Liver (tissue), 9 donors: Measurements from ENCODE around the gene ACD. TPM values are rescaled to one million over a fixed set of nuclear protein-coding genes. Genes with fewer than 3 reads are reported as not detected.

ENCODE experiments used
- DNase-seq: peaks from one replicate; pipeline ENCODE4 v3.0.0-alpha.2; 2017; ENCODE audit warnings: low spot score
- H3K27ac ChIP-seq, 2 donors: one replicate each; pipeline ENCODE4 v1.7.0; 2013; ENCODE audit warnings: inconsistent platforms in 2 of 2, low read length in 2 of 2, control low read depth in 1 of 2, low read depth in 1 of 2, mild to moderate bottlenecking in 1 of 2
- H3K27me3 ChIP-seq, 4 donors: one replicate each; pipeline versions ENCODE4 v1.6.1 to v1.7.0; 2013; ENCODE audit warnings: low read length in 3 of 4, inconsistent platforms in 1 of 4, mild to moderate bottlenecking in 1 of 4, moderate library complexity in 1 of 4; ENCODE audit not compliant: control insufficient read depth in 4 of 4, insufficient read depth in 4 of 4
- H3K36me3 ChIP-seq, 4 donors: one replicate each; pipeline versions ENCODE4 v1.6.1 to v1.7.0; 2013; ENCODE audit warnings: low read length in 3 of 4, mild to moderate bottlenecking in 3 of 4, low read depth in 1 of 4, moderate library complexity in 1 of 4; ENCODE audit not compliant: control insufficient read depth in 4 of 4, insufficient read depth in 3 of 4
- H3K4me1 ChIP-seq, 4 donors: one replicate each; pipeline versions ENCODE4 v1.6.1 to v1.7.0; 2013; ENCODE audit warnings: low read length in 3 of 4, mild to moderate bottlenecking in 3 of 4, moderate library complexity in 1 of 4; ENCODE audit not compliant: control insufficient read depth in 4 of 4, insufficient read depth in 4 of 4
- H3K4me3 ChIP-seq, 3 donors: one replicate each; pipeline versions ENCODE4 v1.6.1 to v1.7.0; 2013; ENCODE audit warnings: low read length in 3 of 3, control low read depth in 1 of 3, low read depth in 1 of 3, mild to moderate bottlenecking in 1 of 3
- H3K9ac ChIP-seq, 2 donors: one replicate each; pipeline ENCODE4 v1.7.0; 2013; ENCODE audit warnings: low read length in 2 of 2, mild to moderate bottlenecking in 2 of 2, moderate library complexity in 2 of 2, control low read depth in 1 of 2, low read depth in 1 of 2
- H3K9me3 ChIP-seq, 4 donors: one replicate each; pipeline versions ENCODE4 v1.6.1 to v1.7.0; 2013; ENCODE audit warnings: low read length in 3 of 4; ENCODE audit not compliant: control insufficient read depth in 4 of 4
- CTCF ChIP-seq: fragments of 150-350 bp; IDR thresholded peaks from 2 replicates; pipeline ENCODE4 v1.5.1; 2017; ENCODE audit warnings: improper control_type of control experiment, low read depth, low read length; ENCODE audit not compliant: missing input control
- EGR1 ChIP-seq, 2 donors: IDR thresholded peaks; 2 replicates each; pipeline ENCODE4 v1.6.1; 2016 to 2018; ENCODE audit warnings: antibody characterized with exemption in 2 of 2, low read depth in 2 of 2
- FOXA1 ChIP-seq: IDR thresholded peaks from 2 replicates; pipeline ENCODE4 v1.6.1; 2016; ENCODE audit warnings: antibody characterized with exemption
- HNF4A ChIP-seq, 2 donors: conservative IDR thresholded peaks; 2 replicates each; pipeline ENCODE4 v1.6.1; 2016; ENCODE audit warnings: antibody characterized with exemption in 2 of 2, mild to moderate bottlenecking in 2 of 2
- JUND ChIP-seq, 2 donors: IDR thresholded peaks; 2 replicates each; pipeline ENCODE4 v1.6.1; 2016; ENCODE audit warnings: antibody characterized with exemption in 2 of 2
- MAX ChIP-seq: IDR thresholded peaks from 2 replicates; pipeline ENCODE4 v1.6.1; 2016; ENCODE audit warnings: antibody characterized with exemption
- RXRA ChIP-seq, 2 donors: IDR thresholded peaks; 2 replicates each; pipeline ENCODE4 v1.6.1; 2017 to 2018; ENCODE audit warnings: antibody characterized with exemption in 2 of 2, mild to moderate bottlenecking in 1 of 2
- SP1 ChIP-seq: IDR thresholded peaks from 2 replicates; pipeline ENCODE4 v1.6.1; 2018; ENCODE audit warnings: antibody characterized with exemption, mild to moderate bottlenecking
- TAF1 ChIP-seq: conservative IDR thresholded peaks from 2 replicates; pipeline ENCODE4 v1.6.1; 2016; ENCODE audit warnings: antibody characterized with exemption, mild to moderate bottlenecking
- YY1 ChIP-seq: IDR thresholded peaks from 2 replicates; pipeline ENCODE4 v1.6.1; 2016; ENCODE audit warnings: antibody characterized with exemption, mild to moderate bottlenecking
- WGBS: extraction: QIAGEN DNeasy Blood & Tissue Kit; methylation state at CpG from one replicate; pipeline ENCODE4 v1.1.7; 2013; 5-methylcytosine and 5-hydroxymethylcytosine counted together
- polyA plus RNA-seq, 2 donors: library from polyadenylated mRNA; stranded (reverse) in 1 of 2; unstranded in 1 of 2; fragments of 200-250 nt in 1 of 2; fragments of >200 nt in 1 of 2; fragmentation: Nextera tagmentation in 1 of 2; extraction: Ambion mirVana in 1 of 2; gene quantifications; one replicate each; pipeline versions ENCODE4 v1.2.1 to v1.2.3, GENCODE V29; 2013 to 2015
- total RNA-seq, 2 donors: library from RNA; depleted of rRNA; stranded (reverse); fragments of >200 nt; gene quantifications; one replicate each; pipeline ENCODE4 v1.2.3, GENCODE V29; 2014
- TF ChIP-seq, protein P1 (sequence below): IDR thresholded peaks from 2 replicates; pipeline ENCODE4 v1.6.1; 2016; ENCODE audit warnings: antibody characterized with exemption
- TF ChIP-seq, protein P2 (sequence below): IDR thresholded peaks from 2 replicates; pipeline ENCODE4 v1.6.1; 2016; ENCODE audit warnings: antibody characterized with exemption, mild to moderate bottlenecking
- TF ChIP-seq, protein P3 (sequence below): IDR thresholded peaks from 2 replicates; pipeline ENCODE4 v1.6.1; 2016; ENCODE audit warnings: antibody characterized with exemption
- donor health status: healthy.
- donor health status: healthy.
- donor health status: healthy.
- donor health status: healthy.
- donor health status: healthy.

Gene ACD
- total and polyA plus RNA-seq, 4 donors, result 4.3 to 5.6 (median 5.1) TPM

- Histone ChIP-seq H3K4me1 (peaks cover 16 to 63% (median 44%) of the 10 kb centered on the region in 4 donors), H3K4me3 (no peak overlapping the region), H3K27me3 (no peaks in the 10 kb centered on the region), H3K36me3 (no peaks in the 10 kb centered on the region), H3K27ac (no peak overlapping the region), H3K9me3 (no peaks in the 10 kb centered on the region), H3K9ac (no peak overlapping the region)
- DNase-seq, result no peak
- WGBS, result 94% methylated on average over 34 of the region's 34 CpGs
- TF ChIP-seq RXRA (IDR thresholded peaks at IDR 0.05) (no peak), EGR1 (IDR thresholded peaks at IDR 0.05; ENCODE audit: low read depth in 2 of 2) (no peak), JUND (IDR thresholded peaks at IDR 0.05) (no peak), HNF4A (conservative IDR thresholded peaks at IDR 0.05) (no peak), SP1 (no peak), TAF1 (no peak)
- TF ChIP-seq, protein P1, sequence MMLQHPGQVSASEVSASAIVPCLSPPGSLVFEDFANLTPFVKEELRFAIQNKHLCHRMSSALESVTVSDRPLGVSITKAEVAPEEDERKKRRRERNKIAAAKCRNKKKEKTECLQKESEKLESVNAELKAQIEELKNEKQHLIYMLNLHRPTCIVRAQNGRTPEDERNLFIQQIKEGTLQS, result no peak
- TF ChIP-seq, protein P2, sequence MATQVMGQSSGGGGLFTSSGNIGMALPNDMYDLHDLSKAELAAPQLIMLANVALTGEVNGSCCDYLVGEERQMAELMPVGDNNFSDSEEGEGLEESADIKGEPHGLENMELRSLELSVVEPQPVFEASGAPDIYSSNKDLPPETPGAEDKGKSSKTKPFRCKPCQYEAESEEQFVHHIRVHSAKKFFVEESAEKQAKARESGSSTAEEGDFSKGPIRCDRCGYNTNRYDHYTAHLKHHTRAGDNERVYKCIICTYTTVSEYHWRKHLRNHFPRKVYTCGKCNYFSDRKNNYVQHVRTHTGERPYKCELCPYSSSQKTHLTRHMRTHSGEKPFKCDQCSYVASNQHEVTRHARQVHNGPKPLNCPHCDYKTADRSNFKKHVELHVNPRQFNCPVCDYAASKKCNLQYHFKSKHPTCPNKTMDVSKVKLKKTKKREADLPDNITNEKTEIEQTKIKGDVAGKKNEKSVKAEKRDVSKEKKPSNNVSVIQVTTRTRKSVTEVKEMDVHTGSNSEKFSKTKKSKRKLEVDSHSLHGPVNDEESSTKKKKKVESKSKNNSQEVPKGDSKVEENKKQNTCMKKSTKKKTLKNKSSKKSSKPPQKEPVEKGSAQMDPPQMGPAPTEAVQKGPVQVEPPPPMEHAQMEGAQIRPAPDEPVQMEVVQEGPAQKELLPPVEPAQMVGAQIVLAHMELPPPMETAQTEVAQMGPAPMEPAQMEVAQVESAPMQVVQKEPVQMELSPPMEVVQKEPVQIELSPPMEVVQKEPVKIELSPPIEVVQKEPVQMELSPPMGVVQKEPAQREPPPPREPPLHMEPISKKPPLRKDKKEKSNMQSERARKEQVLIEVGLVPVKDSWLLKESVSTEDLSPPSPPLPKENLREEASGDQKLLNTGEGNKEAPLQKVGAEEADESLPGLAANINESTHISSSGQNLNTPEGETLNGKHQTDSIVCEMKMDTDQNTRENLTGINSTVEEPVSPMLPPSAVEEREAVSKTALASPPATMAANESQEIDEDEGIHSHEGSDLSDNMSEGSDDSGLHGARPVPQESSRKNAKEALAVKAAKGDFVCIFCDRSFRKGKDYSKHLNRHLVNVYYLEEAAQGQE, result no peak
Measured at GRCh38 chr16:67661886-67662652, 2.0 kb upstream of the ACD start.

- DNase-seq, result no peak
- Histone ChIP-seq H3K9me3 (no peaks in the 10 kb centered on the region), H3K27ac (peak overlapping the region; percentile 44 to 58), H3K4me3 (peak overlapping the region in 2 of 3 donors; percentile 47 to 73), H3K36me3 (peaks cover 0 to 1% (median 0%) of the 10 kb centered on the region in 4 donors), H3K27me3 (no peaks in the 10 kb centered on the region), H3K9ac (peak overlapping the region in 1 of 2 donors; percentile 8), H3K4me1 (peaks cover 16 to 59% (median 41%) of the 10 kb centered on the region in 4 donors)
- 31% methylated on average over 39 of the region's 39 CpGs for WGBS
- TF ChIP-seq FOXA1 (no peak), JUND (IDR thresholded peaks at IDR 0.05) (no peak), MAX (no peak), YY1 (no peak), HNF4A (conservative IDR thresholded peaks at IDR 0.05) (no peak), CTCF (peak; percentile 0)
- TF ChIP-seq, protein P2, result peak; percentile 81
- TF ChIP-seq, protein P3, sequence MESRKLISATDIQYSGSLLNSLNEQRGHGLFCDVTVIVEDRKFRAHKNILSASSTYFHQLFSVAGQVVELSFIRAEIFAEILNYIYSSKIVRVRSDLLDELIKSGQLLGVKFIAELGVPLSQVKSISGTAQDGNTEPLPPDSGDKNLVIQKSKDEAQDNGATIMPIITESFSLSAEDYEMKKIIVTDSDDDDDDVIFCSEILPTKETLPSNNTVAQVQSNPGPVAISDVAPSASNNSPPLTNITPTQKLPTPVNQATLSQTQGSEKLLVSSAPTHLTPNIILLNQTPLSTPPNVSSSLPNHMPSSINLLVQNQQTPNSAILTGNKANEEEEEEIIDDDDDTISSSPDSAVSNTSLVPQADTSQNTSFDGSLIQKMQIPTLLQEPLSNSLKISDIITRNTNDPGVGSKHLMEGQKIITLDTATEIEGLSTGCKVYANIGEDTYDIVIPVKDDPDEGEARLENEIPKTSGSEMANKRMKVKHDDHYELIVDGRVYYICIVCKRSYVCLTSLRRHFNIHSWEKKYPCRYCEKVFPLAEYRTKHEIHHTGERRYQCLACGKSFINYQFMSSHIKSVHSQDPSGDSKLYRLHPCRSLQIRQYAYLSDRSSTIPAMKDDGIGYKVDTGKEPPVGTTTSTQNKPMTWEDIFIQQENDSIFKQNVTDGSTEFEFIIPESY, result no peak
Measured at GRCh38 chr16:67661101-67661761, 1.2 kb upstream of the ACD start.
